T-helper 17 cell (primary cell): ENCODE measurements around the gene RABGAP1L. TPM values are rescaled to one million over a fixed set of nuclear protein-coding genes. Genes with fewer than 3 reads are reported as not detected.
"Not testable (repeated sequence)": the region's sequence is repeated elsewhere in the genome, so short reads cannot be mapped to it uniquely, and the experiment has no call there.

ENCODE experiments used
- ATAC-seq: fragments of 150-1000 bp; cut with Tn5 transposase; 2 replicates; pipeline ENCODE4 v1.10.0; 2021; ENCODE audit warnings: mild to moderate bottlenecking, moderate library complexity
- DNase-seq, 3 donors: peaks; one replicate each; pipeline versions ENCODE4 v3.0.0 to v3.0.0-alpha.2; 2020 to 2021
- H3K9me3 ChIP-seq: one replicate; pipeline ENCODE4 v1.7.0; 2013; ENCODE audit warnings: low read length, mild to moderate bottlenecking; ENCODE audit not compliant: control insufficient read depth, poor library complexity, severe bottlenecking
- H3K27ac Mint-ChIP-seq: one replicate; pipeline ENCODE4 v1.8.0; 2022; ENCODE audit warnings: mild to moderate bottlenecking, moderate library complexity, mixed read lengths
- H3K27me3 Mint-ChIP-seq: one replicate; pipeline ENCODE4 v1.8.0; 2022; ENCODE audit warnings: mixed read lengths
- H3K36me3 Mint-ChIP-seq: one replicate; pipeline ENCODE4 v1.8.0; 2022; ENCODE audit warnings: low read depth, mixed read lengths
- H3K4me1 Mint-ChIP-seq: one replicate; pipeline ENCODE4 v1.8.0; 2022; ENCODE audit warnings: mild to moderate bottlenecking, mixed read lengths
- H3K4me3 Mint-ChIP-seq: one replicate; pipeline ENCODE4 v1.8.0; 2022; ENCODE audit warnings: mild to moderate bottlenecking, moderate library complexity, mixed read lengths
- total RNA-seq, 4 donors: library from RNA in 2 of 4; stranded (reverse) in 2 of 4; gene quantifications; one replicate each; pipeline ENCODE4 v1.2.3 and lab custom pipeline; 2022 to 2026

The RABGAP1L gene
- total RNA-seq, 2 donors from 2014 or later: 112 to 120 TPM

DNA sequence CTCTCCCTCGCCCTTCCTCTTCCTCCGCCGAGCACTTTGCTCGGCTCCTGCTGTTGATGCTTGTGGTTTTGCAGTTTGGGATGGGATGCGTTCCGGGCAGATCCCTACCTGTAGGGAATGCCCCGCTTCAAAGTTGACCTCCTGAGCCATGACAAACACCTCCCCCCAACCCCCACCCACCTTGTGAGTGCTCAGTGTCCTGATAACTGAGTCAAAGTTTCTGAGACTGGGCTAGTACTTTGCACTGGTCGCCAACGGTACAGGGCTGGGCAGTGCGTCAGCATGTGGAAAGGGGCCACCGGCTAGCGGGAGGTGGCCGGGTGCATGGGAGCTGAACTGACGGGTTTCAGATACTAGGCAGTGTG, 771 bp downstream of the RABGAP1L start:
- DNase-seq (no peak), ATAC-seq (no peak)
- Mint-ChIP-seq H3K36me3 (no peaks in the 10 kb centered on the region), H3K27ac (peak overlapping the region; percentile 96), H3K4me3 (peak overlapping the region; percentile 96), H3K4me1 (peaks cover 42% of the 10 kb centered on the region), H3K27me3 (no peaks in the 10 kb centered on the region)
- no peaks in the 10 kb centered on the region for H3K9me3 ChIP-seq

DNA sequence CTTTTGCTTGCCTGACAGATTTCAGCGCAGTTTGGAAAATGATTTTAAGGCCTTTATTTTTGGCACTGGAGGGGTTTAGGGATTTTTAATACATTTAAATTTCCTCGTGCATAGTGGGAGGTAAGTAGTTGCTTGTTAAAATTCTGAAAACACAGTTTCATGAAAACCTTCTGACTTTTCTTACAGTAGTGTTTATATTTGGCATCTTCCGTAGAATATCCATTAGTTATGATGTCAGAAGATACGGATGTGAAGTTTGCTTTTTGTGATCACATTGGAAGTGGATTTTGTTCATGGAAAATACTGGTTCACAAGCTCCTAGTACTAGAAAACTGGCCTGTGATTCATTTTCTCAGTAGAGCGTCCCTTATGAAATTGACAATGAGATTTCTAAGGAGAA, 1.3 kb downstream of the RABGAP1L start:
- no peak for ATAC-seq
- no peak for DNase-seq
- H3K27ac Mint-ChIP-seq: peak overlapping the region; percentile 96
- peaks cover 45% of the 10 kb centered on the region for H3K4me1 Mint-ChIP-seq
- no peaks in the 10 kb centered on the region for H3K9me3 ChIP-seq
- no peaks in the 10 kb centered on the region for H3K27me3 Mint-ChIP-seq
- peak overlapping the region; percentile 96 for H3K4me3 Mint-ChIP-seq
- no peaks in the 10 kb centered on the region for H3K36me3 Mint-ChIP-seq

DNA sequence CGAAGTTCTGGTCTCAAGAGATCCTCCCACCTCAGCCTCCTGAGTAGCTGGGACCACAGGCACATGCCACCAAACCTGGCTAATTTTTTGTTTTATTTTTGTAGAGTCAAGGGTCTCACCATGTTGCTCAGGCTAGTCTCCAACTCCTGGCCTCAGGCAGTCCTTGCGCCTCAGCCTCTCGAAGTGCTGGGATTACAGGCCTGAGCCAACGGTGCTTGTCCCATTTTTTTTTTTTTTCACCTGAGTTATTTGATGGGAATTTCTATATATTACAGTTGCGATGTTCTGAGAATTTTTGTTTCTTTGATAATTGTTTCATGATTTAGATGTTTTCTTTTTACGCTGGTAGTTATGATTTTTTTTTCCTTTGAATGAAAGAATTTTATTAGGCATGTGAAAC, 2.5 kb downstream of the RABGAP1L start:
- Mint-ChIP-seq H3K27ac (peak overlapping the region; percentile 29), H3K27me3 (no peaks in the 10 kb centered on the region), H3K36me3 (no peaks in the 10 kb centered on the region), H3K4me3 (peak overlapping the region; percentile 75), H3K4me1 (peaks cover 57% of the 10 kb centered on the region)
- H3K9me3 ChIP-seq: no peaks in the 10 kb centered on the region
- ATAC-seq (no peak), DNase-seq (no peak)

DNA sequence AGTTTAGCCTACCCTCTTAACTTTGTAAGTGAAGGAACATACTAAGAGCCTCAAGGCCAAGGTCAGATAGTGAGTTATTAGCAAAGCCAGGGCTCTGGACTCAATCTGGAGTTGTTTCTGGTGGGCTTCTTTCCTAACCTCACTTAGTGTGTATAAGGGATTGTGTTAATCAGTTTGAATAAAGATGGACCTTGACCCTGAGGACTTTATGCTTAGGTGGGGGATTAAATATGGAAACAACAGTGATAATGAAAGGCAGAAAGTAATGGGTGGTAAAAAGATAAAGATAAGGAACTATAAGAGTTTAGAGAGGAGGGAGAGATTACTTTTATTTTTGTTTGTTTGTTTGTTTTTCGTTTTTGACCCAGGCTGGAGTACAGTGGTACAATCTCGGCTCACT, 5.5 kb downstream of the RABGAP1L start:
- Mint-ChIP-seq H3K4me1 (peaks cover 56% of the 10 kb centered on the region), H3K4me3 (no peak overlapping the region), H3K27ac (peak overlapping the region; percentile 72), H3K27me3 (no peaks in the 10 kb centered on the region), H3K36me3 (no peaks in the 10 kb centered on the region)
- no peaks in the 10 kb centered on the region for H3K9me3 ChIP-seq
- ATAC-seq (no peak), DNase-seq (no peak)

DNA sequence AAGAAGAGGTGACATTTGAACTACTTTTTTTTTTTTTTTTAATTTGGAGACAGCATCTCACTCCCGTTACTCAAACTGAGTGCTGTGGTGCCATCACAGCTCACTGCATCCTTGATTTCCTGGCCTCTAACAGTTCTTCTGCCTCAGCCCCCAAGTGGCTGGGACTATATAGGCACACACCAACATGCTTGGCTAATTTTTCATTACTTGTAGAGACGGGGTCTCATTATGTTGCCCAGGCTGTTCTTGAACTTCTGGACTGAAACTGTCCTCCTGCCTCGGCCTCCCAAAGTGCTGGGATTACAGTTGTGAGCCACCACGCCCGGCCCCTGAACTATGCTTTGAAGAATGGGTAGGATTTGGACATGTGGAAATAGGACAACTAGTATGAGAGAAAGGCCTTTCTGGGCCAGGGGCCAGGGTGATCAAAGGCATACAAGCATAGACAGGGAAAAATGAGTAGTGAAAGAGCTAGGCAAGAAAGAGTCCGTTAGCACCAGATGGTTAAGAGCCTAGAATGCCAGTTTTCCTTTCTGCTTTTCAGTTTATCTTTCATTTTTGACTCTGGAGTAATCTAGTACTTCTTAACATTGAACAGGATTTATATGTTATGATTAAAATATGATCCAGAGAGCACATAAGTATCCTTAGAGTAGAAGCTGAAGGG, 6.3 kb downstream of the RABGAP1L start:
- no peak for DNase-seq
- H3K36me3 Mint-ChIP-seq: no peaks in the 10 kb centered on the region

DNA sequence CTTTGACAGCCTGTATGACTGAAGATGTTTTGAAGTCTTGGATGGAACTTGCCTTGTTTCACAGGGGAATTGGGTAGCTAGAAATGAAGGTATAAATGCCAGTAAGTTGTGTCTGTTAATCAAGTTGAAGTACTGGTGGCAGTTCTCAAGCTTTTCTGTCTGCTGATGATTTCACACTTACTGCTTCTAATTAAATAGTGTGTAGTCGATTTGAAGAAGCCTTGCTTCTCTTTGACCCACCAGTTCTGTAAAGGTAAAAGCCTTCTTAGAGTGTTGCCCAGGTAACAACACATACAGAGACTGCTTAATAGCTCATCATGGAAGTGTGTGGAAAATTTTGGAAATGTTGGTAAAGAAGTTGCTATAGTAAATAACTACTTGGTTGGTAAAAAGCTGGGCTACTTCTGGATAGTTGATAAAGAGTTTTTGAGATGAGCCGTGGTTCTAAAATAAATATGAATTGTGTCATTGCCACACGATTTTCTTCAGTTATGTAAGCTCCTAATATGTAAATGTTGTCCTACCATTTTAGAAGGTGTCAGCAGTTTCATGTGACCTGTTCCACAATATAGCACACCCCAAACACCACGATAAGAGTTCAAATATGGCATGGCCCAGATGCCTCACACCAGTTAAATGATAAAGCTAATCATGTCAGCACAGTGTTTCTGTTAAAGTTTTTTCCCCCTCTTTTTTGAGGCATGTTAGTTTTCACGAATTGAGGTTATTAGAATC, 7.4 kb downstream of the RABGAP1L start:
- Mint-ChIP-seq H3K4me1 (peaks cover 54% of the 10 kb centered on the region), H3K27ac (no peak overlapping the region), H3K27me3 (no peaks in the 10 kb centered on the region), H3K4me3 (no peak overlapping the region), H3K36me3 (no peaks in the 10 kb centered on the region)
- DNase-seq (no peak), ATAC-seq (peak; percentile 32)
- no peaks in the 10 kb centered on the region for H3K9me3 ChIP-seq

More for the DNA sequence above, 6.3 kb downstream of the RABGAP1L start:
- peak; percentile 36 for ATAC-seq
- H3K4me1 Mint-ChIP-seq: peaks cover 55% of the 10 kb centered on the region
- peak overlapping the region; percentile 50 for H3K4me3 Mint-ChIP-seq
- H3K27me3 Mint-ChIP-seq: no peaks in the 10 kb centered on the region
- peak overlapping the region; percentile 72 for H3K27ac Mint-ChIP-seq
- no peaks in the 10 kb centered on the region for H3K9me3 ChIP-seq

DNA sequence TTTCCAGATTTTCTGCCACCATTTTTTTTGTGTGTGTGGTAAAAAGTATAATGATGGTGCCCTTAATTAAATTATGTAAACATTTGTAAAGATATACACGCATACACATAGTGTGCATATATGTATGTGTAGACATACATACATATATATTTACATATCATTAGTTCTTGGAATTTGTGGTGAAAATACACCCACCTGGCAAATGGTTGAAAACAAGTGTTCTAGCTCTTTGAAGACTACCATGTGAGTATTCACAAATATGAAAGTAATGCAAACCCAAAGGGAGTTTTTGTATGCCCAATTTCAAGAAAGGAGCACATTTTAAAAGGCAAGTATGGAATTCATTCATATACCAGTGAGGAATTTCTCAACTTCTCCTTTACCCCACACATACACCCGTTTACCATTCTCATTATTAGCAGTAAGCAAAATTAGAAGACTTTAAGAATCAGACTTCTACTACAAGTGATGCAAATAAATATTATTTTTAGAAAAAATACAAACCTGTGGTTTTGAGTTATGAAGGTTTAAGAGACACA, 8.0 kb downstream of the RABGAP1L start:
- Mint-ChIP-seq H3K4me1 (peaks cover 52% of the 10 kb centered on the region), H3K27ac (no peak overlapping the region)
- no peak for DNase-seq

DNA sequence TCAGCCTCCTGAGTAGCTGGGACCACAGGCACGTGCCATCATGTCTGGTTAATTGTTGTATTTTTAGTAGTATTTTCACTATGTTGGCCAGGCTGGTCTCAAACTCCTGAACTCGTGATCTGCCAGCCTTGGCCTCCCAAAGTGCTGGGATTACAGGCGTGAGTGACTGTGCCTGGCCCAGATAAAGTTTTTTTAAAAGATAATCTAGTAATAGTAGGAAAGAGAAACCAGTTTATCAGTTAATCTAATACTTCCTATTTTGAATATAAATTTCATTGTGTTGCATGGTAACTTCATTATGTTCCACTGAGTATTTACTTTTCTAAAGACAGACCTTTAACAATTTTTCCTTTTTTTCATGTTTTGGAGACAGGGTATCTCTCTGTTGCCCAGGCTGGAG, 10.0 kb downstream of the RABGAP1L start:
- ATAC-seq (no peak), DNase-seq (no peak)
- no peaks in the 10 kb centered on the region for H3K9me3 ChIP-seq
- Mint-ChIP-seq H3K27me3 (no peaks in the 10 kb centered on the region), H3K4me3 (no peak overlapping the region), H3K27ac (peak overlapping the region; percentile 53), H3K36me3 (peaks cover 2% of the 10 kb centered on the region), H3K4me1 (peaks cover 53% of the 10 kb centered on the region)

More for the DNA sequence above, 8.0 kb downstream of the RABGAP1L start:
- peaks cover 2% of the 10 kb centered on the region for H3K36me3 Mint-ChIP-seq
- ATAC-seq: no peak
- no peaks in the 10 kb centered on the region for H3K27me3 Mint-ChIP-seq
- no peak overlapping the region for H3K4me3 Mint-ChIP-seq
- no peaks in the 10 kb centered on the region for H3K9me3 ChIP-seq

DNA sequence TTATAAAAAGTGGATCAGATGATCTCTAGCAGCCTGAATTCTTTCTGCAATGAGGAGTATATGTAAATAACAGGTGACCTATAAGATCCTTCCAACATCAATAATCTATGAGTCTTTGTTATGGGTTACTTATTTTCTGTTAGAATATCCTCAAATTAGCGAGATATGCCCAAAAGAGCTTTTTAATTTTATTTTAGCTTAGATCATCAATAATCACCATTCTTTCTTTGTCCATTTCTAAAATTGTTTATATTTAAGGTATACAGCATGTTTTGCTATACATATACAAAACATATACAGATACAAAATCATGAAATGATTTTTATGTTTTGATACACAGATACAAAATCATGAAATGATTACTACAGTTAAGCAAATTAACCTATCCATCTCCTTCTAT, 11.8 kb downstream of the RABGAP1L start:
- Mint-ChIP-seq H3K27ac (peak overlapping the region; percentile 53), H3K27me3 (no peaks in the 10 kb centered on the region), H3K36me3 (peaks cover 2% of the 10 kb centered on the region), H3K4me3 (no peak overlapping the region), H3K4me1 (peaks cover 41% of the 10 kb centered on the region)
- ATAC-seq (no peak), DNase-seq (no peak)
- H3K9me3 ChIP-seq: no peaks in the 10 kb centered on the region

DNA sequence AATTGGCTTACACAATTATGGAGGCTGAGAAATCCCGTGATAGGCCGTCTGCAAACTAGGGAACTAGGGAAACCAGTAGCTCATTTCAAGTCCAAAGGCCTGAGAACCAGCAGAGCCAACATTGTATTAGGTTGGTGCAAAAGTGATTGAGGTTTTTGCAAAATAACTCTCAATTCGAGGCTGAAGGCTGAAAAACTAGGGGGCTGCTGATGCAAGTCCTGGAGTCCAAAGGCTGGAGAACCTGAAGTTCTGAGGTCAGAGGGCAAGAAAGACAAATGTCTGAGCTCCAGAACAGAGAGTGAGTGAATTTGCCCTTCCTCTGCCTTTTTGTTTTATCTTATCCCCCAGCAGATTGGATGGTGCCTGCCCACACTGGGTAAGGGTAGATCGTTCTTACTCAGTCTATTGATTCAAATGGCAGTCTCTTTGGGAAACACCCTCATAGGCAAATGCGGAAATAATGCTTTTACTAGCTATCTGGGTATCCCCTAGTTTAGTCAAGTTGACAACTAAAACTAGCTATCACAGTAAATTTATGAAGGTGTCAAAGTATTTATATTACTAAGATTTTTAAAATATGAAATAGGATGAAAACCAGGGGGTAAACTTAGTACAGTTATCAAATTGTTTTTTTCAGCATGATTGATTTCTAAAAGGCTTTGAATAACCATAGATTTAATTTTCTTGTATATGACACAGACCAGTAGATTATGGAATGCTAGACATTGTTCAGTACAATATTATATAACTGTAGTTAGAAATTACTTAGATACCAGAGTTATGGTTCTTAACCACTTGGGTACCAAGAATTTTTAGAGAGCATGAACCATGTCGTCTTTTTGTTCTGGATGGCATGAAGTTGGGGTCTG, 15.4 kb downstream of the RABGAP1L start:
- Mint-ChIP-seq H3K27me3 (no peaks in the 10 kb centered on the region), H3K4me3 (no peak overlapping the region), H3K4me1 (peaks cover 41% of the 10 kb centered on the region), H3K27ac (peak overlapping the region; percentile 70), H3K36me3 (peaks cover 2% of the 10 kb centered on the region)
- ATAC-seq (peak; percentile 57), DNase-seq (no peak)
- H3K9me3 ChIP-seq: no peaks in the 10 kb centered on the region

DNA sequence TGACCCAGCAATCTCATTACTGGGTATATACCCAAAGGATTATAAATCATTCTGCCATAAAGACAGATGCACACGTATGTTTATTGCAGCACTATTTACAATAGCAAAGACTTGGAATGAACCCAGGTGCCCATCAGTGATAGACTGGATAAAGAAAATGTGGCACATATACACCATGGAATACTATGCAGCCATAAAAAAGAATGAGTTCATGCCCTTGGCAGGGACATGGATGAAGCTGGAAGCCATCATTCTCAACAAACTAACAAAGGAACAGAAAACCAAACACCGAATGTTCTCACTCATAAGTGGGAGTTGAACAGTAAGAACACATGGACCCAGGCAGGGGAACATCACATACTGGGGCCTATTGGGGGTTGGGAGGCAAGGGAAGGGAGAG, 19.1 kb downstream of the RABGAP1L start:
- H3K36me3 Mint-ChIP-seq, H3K27ac Mint-ChIP-seq, DNase-seq, H3K4me3 Mint-ChIP-seq, H3K27me3 Mint-ChIP-seq, ATAC-seq, H3K9me3 ChIP-seq: not testable (repeated sequence)
- H3K4me1 Mint-ChIP-seq: peaks cover 32% of the 10 kb centered on the region

DNA sequence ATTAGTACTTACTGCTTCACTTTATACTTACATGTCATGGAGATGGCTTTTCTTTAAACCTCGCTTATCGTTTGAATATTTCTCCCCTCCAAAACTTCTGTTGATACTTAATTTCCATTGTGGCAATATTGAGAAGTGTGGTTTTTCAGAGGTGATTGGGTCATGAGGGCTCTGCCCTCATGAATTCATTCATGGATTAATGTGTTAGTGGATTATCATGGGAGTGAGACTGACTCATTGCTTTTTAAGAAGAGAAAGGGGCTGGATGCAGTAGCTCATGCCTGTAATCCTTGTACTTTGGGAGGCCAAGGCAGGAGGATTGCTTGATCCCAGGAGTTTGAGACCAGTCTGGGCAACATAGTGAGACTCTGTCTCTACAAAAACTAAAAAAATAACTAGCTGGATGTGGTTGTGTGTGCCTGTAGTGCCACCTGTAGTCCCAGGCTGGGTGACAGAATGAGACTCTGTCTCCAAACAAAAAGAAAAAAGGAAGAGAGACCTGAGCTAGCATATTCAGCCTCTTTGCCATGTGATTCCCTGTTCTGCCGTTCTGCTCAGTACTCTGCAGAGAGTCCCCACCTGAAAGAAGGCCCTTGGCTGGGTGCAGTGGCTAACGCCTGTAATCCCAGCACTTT, 30.2 kb downstream of the RABGAP1L start:
- no peaks in the 10 kb centered on the region for H3K9me3 ChIP-seq
- peaks cover 28% of the 10 kb centered on the region for H3K4me1 Mint-ChIP-seq
- H3K4me3 Mint-ChIP-seq: no peak overlapping the region
- no peak for DNase-seq
- no peaks in the 10 kb centered on the region for H3K36me3 Mint-ChIP-seq
- ATAC-seq: no peak
- H3K27ac Mint-ChIP-seq: peak overlapping the region; percentile 51
- no peaks in the 10 kb centered on the region for H3K27me3 Mint-ChIP-seq
